GM06990 (cell line): ENCODE data around the gene DPCD.

Experiments used
- DNase-seq: peaks from one replicate; pipeline ENCODE4 v3.0.0-alpha.2; 2011; ENCODE audit not compliant: insufficient read length; ENCODE audit errors: extremely low read depth
- H3K27me3 ChIP-seq: replicated peaks from 2 replicates; pipeline ENCODE4 v1.6.0; 2011; ENCODE audit warnings: low read length; ENCODE audit not compliant: control insufficient read depth, insufficient read depth
- H3K36me3 ChIP-seq: 2 replicates; pipeline ENCODE4 v1.5.1; 2011; ENCODE audit warnings: low read length; ENCODE audit not compliant: control insufficient read depth, insufficient read depth
- H3K4me3 ChIP-seq: replicated peaks from 2 replicates; pipeline ENCODE4 v1.5.1; 2011; ENCODE audit warnings: low read depth, mild to moderate bottlenecking, control low read depth, low read length
- CTCF ChIP-seq: IDR thresholded peaks from 2 replicates; pipeline ENCODE4 v1.5.1; 2011; ENCODE audit warnings: low read length, control low read depth, mild to moderate bottlenecking, inconsistent platforms; ENCODE audit not compliant: insufficient read depth, poor library complexity, severe bottlenecking

DPCD gene

GRCh38 chr10:101557541-101557940 lies 30.6 kb upstream of the DPCD start:
- TF ChIP-seq CTCF = no peak
- DNase-seq = no peak
- no peak overlapping the region for H3K4me3 ChIP-seq
- H3K36me3 ChIP-seq = no peaks in the 10 kb centered on the region
- H3K27me3 ChIP-seq = no peaks in the 10 kb centered on the region

- DNase-seq = no peak
- TF ChIP-seq CTCF = no peak
- H3K36me3 ChIP-seq = no peaks in the 10 kb centered on the region
- no peaks in the 10 kb centered on the region for H3K27me3 ChIP-seq
- H3K4me3 ChIP-seq = no peak overlapping the region
These were observed 29.9 kb upstream of the DPCD start for GRCh38 chr10:101558204-101558603.

- H3K36me3 ChIP-seq = no peaks in the 10 kb centered on the region
- no peak overlapping the region for H3K4me3 ChIP-seq
- no peak for TF ChIP-seq CTCF
- H3K27me3 ChIP-seq = no peaks in the 10 kb centered on the region
- no peak for DNase-seq
These were observed 29.2 kb upstream of the DPCD start for GRCh38 chr10:101558671-101559595.

GRCh38 chr10:101559596-101560297 lies 28.4 kb upstream of the DPCD start:
- Histone ChIP-seq H3K27me3 (no peaks in the 10 kb centered on the region), H3K4me3 (no peak overlapping the region), H3K36me3 (no peaks in the 10 kb centered on the region)
- DNase-seq = no peak
- no peak for TF ChIP-seq CTCF

GRCh38 chr10:101560298-101561067 lies 27.6 kb upstream of the DPCD start:
- no peak for TF ChIP-seq CTCF
- Histone ChIP-seq H3K27me3 (no peaks in the 10 kb centered on the region; the same call in 1 of the 2 replicates), H3K36me3 (no peaks in the 10 kb centered on the region), H3K4me3 (no peak overlapping the region)
- DNase-seq = no peak
